Measurements from ENCODE around the gene TRO.

Gene TRO, protein sequence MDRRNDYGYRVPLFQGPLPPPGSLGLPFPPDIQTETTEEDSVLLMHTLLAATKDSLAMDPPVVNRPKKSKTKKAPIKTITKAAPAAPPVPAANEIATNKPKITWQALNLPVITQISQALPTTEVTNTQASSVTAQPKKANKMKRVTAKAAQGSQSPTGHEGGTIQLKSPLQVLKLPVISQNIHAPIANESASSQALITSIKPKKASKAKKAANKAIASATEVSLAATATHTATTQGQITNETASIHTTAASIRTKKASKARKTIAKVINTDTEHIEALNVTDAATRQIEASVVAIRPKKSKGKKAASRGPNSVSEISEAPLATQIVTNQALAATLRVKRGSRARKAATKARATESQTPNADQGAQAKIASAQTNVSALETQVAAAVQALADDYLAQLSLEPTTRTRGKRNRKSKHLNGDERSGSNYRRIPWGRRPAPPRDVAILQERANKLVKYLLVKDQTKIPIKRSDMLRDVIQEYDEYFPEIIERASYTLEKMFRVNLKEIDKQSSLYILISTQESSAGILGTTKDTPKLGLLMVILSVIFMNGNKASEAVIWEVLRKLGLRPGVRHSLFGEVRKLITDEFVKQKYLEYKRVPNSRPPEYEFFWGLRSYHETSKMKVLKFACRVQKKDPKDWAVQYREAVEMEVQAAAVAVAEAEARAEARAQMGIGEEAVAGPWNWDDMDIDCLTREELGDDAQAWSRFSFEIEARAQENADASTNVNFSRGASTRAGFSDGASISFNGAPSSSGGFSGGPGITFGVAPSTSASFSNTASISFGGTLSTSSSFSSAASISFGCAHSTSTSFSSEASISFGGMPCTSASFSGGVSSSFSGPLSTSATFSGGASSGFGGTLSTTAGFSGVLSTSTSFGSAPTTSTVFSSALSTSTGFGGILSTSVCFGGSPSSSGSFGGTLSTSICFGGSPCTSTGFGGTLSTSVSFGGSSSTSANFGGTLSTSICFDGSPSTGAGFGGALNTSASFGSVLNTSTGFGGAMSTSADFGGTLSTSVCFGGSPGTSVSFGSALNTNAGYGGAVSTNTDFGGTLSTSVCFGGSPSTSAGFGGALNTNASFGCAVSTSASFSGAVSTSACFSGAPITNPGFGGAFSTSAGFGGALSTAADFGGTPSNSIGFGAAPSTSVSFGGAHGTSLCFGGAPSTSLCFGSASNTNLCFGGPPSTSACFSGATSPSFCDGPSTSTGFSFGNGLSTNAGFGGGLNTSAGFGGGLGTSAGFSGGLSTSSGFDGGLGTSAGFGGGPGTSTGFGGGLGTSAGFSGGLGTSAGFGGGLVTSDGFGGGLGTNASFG (N-terminal part only)

DNA sequence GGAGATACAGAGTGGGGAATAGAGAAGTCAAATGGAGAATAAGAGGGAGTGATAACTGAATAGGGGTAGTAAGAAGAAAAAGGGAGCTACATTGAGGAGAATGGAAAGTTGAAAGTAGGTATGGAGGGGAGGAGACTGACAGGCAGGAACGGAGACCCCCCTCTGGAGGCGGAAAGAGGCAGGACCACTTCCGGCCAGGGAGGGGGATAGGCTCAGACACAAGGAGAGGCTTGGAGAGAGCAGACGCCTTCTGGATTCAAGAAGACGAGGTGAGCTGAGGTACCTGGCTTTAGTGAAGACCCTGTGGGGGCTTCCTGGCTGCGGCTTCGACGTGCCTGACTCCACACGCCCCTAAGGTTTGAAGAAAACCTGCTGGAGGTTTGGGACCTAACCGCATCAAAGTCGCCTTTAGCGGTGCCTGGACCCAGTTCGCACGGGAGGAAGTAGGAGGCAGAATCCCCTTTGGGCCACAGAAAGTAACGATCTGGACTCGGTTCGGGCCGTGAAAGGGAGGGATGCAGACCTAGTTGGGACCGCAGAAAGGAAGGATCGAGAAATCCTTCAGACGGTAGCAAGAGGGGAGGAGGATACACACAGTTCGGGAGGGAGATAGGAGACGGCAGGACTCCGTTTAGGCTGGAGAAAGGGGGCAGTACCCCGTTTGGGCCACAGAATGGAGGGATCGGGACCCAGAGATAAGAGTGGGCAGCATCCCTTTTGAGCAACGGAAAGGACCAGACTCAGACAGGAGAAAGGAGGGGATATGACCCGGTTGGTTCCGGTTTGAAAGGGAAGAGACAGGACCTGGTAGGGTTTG, at the start of gene TRO:
Gene TRO (plus strand): TSS at position 215 of the 817 bp plus-strand sequence. CDS start 1,423 bp downstream, outside the sequence.
- DNase-seq (ENCODE audit: low spot score), result no peak

DNA sequence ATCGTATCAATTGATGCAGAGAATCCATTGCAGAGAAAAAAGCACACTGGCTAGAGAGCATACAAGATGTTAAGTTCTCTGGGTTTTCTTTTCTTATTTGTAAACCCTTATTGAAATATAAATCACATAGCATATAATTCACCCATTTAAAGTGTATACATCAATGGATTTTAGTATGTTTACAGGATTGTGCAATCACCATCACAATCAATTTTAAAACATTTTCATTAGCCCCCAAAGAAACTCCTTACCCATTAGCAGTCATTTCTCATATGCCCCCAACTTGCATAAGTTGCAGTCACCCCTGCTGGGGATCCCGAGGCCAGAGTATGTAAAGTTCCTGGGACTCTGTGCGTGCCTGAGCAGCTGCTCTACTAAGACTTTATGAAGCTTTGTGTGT, 34.9 kb upstream of the TRO start:
- DNase-seq (ENCODE audit: low spot score), result no peak

DNA sequence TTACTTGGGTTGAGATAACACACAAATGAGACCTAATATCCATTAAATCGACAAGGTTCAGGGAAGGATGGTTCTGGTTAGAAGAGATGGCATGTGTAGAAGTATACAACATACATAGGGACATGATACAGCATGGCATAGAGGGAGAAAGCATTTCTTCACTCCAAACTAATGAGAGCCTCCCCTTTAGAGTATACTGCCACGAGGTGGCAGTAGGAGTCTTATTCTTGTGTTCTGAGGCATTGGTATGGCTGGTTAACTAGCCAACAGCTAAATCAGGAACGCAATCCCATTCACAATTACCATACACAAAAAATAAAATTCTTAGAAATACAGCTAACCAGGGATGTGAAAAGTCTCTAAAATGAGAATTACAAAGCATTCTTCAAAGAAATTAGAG, 29.1 kb upstream of the TRO start:
- peak; percentile 38 for DNase-seq (ENCODE audit: low spot score)

DNA sequence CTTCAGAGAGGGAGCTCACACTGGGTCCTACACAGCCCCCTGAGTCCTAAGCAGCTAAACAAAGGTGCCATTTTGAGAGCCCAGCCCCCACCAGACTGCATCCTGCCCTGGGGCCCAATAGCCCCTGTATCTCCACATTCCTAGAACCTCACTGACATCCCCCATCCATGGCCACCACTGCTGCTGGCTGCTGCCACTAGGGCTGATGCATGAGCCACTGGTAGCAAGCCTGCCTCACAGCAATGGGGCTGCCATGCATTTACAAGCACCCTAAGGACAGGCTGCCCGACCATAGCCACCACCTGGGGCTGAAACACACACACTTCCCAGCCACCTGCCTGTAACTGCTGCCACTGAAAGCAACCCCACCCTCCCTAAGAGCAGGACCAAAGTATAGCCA, 26.5 kb upstream of the TRO start:
- DNase-seq (ENCODE audit: low spot score), result no peak

DNA sequence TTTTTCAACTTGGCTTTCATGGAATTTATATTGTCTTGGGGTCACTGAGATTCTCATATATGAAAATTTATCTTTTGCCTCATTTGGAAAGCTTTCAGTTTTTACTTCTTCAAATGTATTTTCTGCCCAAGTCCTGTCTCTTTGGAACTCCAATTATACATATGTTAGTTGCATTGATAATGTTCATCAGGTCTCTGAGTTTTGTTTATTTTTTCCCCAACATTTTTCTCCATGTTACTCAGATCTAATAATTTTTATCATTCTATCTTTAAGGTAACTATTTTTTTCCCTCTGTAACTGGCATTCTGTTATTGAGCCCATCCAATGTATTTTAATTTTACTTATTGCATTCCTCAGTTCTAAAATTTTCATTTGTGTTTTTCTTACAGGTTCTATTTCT, 10.7 kb upstream of the TRO start:
- no peak for DNase-seq (ENCODE audit: low spot score)

DNA sequence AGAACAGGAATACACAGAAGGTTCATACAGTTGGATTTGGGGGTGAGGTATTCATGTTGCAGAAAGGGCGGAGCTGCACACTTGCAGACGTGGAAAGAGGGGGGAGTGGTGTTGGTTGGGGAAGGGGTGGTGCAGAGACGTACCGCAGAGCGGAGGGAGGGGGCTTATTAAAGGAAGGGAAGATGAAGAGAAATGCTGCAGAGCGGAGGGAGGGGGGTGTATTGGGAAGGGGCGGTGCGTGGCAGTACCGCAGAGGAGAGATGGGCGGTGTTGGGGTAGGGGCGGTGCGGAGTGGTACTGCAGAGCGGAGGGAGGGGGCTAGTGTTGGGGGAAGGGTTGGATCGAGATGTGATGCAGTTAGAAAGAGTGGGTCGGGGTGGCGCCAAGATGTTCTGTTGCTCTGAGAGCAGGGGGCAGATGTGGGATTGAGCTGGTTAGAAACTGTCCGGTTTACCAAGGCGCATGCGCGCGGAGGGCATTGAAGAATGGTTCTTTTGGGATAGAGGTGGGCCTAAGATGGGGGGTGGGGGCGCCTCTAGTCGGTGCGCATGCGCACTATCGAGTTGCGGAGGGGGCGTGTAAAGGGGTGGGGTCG, 900 bp downstream of the TRO start:
- DNase-seq (ENCODE audit: low spot score), result peak; percentile 45

DNA sequence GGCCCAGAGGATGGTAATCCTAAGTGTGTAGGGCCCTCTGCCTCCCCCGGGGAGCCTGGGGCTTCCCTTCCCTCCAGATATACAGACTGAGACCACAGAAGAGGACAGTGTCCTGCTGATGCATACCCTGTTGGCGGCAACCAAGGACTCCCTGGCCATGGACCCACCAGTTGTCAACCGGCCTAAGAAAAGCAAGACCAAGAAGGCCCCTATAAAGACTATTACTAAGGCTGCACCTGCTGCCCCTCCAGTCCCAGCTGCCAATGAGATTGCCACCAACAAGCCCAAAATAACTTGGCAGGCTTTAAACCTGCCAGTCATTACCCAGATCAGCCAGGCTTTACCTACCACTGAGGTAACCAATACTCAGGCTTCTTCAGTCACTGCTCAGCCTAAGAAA, 1.9 kb downstream of the TRO start:
- DNase-seq (ENCODE audit: low spot score), result no peak

DNA sequence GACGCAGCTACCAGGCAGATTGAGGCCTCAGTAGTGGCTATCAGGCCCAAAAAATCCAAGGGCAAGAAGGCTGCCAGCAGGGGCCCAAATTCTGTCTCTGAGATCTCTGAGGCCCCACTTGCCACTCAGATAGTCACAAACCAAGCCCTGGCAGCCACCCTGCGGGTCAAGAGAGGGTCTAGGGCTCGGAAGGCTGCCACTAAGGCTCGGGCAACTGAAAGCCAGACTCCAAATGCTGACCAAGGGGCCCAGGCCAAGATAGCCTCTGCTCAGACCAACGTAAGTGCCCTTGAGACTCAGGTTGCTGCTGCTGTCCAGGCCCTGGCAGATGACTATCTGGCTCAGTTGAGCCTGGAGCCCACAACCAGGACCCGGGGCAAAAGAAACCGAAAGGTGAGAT, 2.8 kb downstream of the TRO start:
- no peak for DNase-seq (ENCODE audit: low spot score)

DNA sequence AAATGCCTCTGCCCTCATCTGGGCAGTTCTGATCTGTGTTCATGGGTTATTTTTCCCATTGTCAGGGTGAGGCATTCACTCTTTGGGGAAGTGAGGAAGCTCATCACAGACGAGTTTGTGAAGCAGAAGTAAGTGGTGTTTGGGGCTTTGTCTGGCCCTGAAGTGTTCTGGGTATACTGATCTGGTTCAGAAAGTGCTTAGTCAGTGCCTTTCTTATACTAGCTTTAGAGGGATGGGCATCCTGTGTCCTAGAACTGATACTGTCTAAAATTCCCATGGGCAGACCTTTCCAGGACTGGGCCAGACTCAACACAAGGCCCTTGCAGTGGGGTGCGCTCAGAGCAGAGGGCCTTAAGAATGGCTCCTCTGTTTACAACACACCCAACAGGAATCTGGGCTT, 6.4 kb downstream of the TRO start:
- no peak for DNase-seq (ENCODE audit: low spot score)

DNA sequence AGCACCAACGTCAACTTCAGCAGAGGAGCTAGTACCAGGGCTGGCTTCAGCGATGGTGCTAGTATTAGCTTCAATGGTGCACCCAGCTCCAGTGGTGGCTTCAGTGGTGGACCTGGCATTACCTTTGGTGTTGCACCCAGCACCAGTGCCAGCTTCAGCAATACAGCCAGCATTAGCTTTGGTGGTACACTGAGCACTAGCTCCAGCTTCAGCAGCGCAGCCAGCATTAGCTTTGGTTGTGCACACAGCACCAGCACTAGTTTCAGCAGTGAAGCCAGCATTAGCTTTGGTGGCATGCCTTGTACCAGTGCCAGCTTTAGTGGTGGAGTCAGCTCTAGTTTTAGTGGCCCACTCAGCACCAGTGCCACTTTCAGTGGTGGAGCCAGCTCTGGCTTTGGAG, 8.3 kb downstream of the TRO start:
- DNase-seq (ENCODE audit: low spot score), result no peak

DNA sequence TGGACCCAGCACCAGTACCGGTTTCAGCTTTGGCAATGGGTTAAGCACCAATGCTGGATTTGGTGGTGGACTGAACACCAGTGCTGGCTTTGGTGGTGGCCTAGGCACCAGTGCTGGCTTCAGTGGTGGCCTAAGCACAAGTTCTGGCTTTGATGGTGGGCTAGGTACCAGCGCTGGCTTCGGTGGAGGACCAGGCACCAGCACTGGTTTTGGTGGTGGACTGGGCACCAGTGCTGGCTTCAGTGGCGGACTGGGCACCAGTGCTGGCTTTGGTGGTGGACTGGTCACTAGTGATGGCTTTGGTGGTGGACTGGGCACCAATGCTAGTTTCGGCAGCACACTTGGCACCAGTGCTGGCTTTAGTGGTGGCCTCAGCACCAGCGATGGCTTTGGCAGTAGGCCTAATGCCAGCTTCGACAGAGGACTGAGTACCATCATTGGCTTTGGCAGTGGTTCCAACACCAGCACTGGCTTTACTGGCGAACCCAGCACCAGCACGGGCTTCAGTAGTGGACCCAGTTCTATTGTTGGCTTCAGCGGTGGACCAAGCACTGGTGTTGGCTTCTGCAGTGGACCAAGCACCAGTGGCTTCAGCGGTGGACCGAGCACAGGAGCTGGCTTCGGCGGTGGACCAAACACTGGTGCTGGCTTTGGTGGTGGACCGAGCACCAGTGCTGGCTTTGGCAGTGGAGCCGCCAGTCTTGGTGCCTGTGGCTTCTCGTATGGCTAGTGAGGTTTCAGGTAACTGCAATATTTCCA, 9.8 kb downstream of the TRO start:
- no peak for DNase-seq (ENCODE audit: low spot score)

DNA sequence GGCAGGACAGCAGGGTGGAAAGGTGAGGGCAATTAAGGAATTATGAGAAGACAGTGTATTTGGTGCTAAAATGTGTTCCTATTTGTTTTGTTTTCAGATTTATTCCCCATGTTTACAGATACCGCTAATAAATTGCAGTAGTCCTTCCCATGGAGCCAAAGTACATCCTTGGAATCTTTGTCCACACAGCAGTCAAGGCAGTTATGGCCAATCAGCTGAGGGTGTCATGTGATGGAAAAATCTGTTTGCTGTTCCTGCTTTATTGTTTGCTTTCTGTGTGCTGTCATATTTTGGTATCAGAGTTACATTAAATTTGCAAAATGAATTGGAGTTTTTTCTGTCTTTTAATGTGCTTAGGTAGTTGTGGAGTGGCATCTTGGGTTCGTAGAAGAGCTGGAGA, 10.5 kb downstream of the TRO start:
- DNase-seq (ENCODE audit: low spot score), result no peak

DNA sequence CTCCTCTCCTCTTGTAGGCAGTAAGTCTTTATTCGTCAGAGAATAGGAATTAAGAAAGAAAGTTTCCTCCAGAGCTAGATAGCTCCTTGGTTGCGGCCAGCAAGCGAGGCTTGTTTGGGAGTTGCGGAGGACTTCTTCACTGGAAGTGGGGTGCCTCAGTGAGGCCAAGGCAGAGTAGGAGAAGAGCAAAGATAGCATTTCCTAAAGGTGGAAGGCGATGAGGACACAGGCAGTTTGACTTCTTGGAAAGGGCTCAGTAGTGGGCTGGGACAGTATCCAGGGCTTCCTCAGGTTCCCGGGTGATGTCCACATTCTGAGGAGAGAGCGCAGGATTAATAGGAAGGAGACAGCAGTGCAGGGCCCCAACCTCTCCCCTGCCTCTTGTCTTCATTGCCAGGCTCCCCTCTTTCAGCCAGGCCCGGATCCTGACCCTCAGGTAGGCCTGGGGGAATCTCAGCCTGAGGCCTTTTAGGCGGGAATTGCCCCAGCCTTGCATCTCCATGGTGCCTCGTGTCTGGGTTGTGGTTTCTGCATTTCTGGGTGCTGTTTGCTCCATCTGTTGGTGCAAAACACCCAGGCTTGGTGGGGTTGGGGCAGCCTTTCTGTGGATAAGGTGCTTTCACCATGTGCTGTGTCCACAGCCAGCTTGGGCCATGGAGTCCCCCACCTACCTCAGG, 12.7 kb downstream of the TRO start:
- DNase-seq (ENCODE audit: low spot score), result no peak

DNA sequence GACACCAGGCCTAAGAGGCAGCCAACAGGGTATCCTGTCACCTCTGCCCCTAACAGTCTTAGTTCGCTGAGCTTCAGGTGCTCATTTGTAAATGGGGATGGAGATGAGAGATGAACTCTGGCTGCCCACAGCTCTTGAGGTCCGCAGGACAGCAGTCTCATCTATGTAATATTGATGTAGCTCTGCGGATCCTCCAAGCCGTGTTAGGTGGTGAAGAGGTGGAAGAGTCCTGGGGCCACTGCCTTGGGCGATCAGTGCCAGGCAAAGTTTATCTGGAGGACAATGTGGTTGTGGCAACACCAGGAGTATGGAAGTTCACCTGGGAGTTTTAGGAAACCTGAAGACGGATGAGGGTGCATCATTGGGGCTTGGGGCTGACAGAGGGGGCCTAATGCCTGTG, 13.4 kb downstream of the TRO start:
- DNase-seq (ENCODE audit: low spot score), result no peak

DNA sequence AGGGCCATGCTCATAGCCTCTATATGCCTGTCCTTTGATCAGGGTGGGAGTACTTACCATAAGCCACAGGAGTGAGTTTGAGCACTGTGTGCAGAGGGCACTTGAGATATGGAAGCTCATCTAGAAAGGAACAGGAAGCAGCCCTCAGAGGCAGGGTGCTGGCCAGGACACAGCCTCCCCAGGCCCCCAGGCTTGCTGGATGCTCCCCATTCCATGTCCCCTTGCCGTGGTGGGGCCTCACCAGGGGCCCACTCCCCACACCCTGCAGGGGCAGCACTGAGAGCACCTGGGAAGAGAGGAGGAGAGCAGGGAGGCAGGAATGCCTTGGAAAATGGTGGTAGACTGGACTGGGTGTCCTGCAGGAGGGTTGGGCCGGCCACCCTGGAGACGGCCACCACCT, 14.3 kb downstream of the TRO start:
- DNase-seq (ENCODE audit: low spot score), result no peak

DNA sequence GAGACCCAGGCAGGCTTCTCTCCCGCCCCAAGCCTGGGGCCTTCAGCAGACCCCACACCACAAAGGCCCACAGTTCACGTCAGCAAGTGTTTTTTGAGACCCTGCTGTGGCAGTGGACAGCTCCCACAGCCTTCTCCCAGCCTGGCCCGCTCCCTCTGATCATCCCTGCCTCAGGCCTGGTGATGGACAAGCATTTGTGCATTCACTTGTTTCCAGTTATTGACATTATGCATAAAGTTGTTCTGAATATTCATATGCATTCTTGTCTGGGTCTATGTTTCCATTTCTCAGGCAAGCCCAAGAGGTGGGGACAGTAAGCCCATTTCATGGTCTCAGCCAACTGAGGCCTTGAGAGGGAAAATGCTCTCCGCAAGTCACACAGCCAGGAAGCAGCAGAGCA, 14.7 kb downstream of the TRO start:
- no peak for DNase-seq (ENCODE audit: low spot score)

DNA sequence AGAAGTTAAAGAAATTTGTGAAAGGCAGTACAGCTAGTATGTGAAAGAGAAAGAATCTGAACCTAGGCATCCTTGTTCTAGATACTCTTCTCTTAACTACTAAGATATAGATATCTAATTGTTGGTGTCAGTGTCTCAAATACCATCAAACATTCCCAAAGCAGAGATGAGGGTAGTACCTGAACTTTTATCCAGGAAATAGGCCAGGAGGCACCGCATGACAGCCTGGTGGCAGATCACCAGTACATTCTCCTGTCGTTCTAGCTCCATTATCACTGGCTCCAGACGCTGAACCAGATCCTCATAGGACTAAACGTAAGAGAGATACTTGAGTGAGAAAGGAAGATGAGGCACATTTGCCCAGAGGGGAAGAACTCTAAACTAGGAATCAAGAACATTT, 16.8 kb downstream of the TRO start:
- DNase-seq (ENCODE audit: low spot score), result no peak

DNA sequence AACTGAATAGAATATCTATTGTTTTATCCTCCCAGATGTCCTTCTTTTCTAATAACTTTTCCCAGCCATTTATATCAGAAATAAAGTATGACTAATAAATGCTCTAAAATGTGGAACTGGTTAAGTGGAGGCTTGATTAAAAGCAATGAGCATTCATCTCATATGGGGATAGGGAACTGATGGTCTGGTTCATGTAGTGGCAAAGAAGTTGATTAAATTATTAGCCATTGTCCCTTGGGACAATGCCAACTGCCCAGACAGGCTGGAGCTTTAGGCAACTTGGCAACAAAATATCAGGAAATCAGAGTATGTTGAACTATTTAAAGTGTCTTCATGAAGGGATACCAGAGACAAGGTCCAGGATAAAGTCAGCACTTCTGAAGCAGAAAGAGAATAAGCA, 24.2 kb downstream of the TRO start:
- no peak for DNase-seq (ENCODE audit: low spot score)

DNA sequence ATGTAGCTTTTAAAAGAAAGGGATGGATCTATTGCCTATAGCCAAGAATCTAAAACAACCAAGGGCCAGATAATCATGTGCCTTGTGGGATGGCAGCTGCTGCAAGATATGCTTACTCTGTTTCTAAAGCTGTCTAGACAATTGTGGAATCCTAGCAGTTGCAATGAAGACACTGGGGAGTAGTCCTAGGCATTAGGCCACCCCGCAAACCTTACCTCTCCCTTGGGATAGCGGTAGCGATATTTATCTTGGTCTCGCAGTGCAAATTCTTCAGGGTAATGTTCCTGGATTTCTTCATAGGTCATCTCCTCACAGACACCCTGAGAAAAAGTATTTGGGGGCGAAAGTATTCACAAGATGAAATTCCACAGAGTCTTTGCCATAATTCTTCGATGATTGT, 24.6 kb downstream of the TRO start:
- DNase-seq (ENCODE audit: low spot score), result no peak

All from CD4-positive, alpha-beta T cell treated with Interleukin-6 at 100 ng/mL for 8 hours (primary cell).